Osteoblast (primary cell): ENCODE measurements around the gene ZNF655. TPM values are rescaled to one million over a fixed set of nuclear protein-coding genes. Genes with fewer than 3 reads are reported as not detected.

Experiments
- DNase-seq: peaks from one replicate; pipeline ENCODE4 v3.0.0; 2011; ENCODE audit warnings: low spot score, mixed read lengths; ENCODE audit not compliant: insufficient read length; ENCODE audit errors: missing footprints
- H2AFZ ChIP-seq: 2 replicates; pipeline ENCODE4 v1.6.0; 2011; ENCODE audit warnings: mild to moderate bottlenecking, low read length
- H3K27ac ChIP-seq: 2 replicates; pipeline ENCODE4 v1.5.1; 2011; ENCODE audit warnings: mild to moderate bottlenecking, low read depth, low read length, moderate library complexity
- H3K27me3 ChIP-seq: 2 replicates; pipeline ENCODE4 v1.6.0; 2012; ENCODE audit warnings: mild to moderate bottlenecking, control low read depth, inconsistent platforms, low read length, moderate library complexity; ENCODE audit not compliant: insufficient read depth
- H3K36me3 ChIP-seq: 2 replicates; pipeline ENCODE4 v1.5.1; 2011; ENCODE audit warnings: mild to moderate bottlenecking, low read length, control low read depth, moderate library complexity; ENCODE audit not compliant: insufficient read depth
- H3K4me1 ChIP-seq: 2 replicates; pipeline ENCODE4 v1.5.1; 2011; ENCODE audit warnings: mild to moderate bottlenecking, low read length, control low read depth, moderate library complexity; ENCODE audit not compliant: insufficient read depth
- H3K4me2 ChIP-seq: 2 replicates; pipeline ENCODE4 v1.6.0; 2011; ENCODE audit warnings: mild to moderate bottlenecking, low read length; ENCODE audit not compliant: insufficient read depth
- H3K4me3 ChIP-seq: fragments of 200-600 bp; sonication (generic); 3 replicates; pipeline ENCODE4 v1.5.1; 2012; ENCODE audit warnings: mild to moderate bottlenecking, low read length, inconsistent platforms; ENCODE audit not compliant: insufficient read depth
- H3K79me2 ChIP-seq: 2 replicates; pipeline ENCODE4 v1.6.0; 2012; ENCODE audit warnings: mild to moderate bottlenecking, low read length, control low read depth, inconsistent platforms; ENCODE audit not compliant: insufficient read depth
- H3K9me3 ChIP-seq: 2 replicates; pipeline ENCODE4 v1.5.1; 2011; ENCODE audit warnings: low read depth, low read length, control low read depth
- H4K20me1 ChIP-seq: 2 replicates; pipeline ENCODE4 v1.6.0; 2012; ENCODE audit warnings: mild to moderate bottlenecking, low read length, control low read depth; ENCODE audit not compliant: insufficient read depth
- CTCF ChIP-seq: IDR thresholded peaks from 2 replicates; pipeline ENCODE4 v1.5.1; 2011; ENCODE audit warnings: mild to moderate bottlenecking, low read depth, low read length, moderate library complexity; ENCODE audit errors: extremely low read depth
- total RNA-seq: library from RNA; depleted of rRNA; stranded (reverse); fragments of >200 nt; gene quantifications from 2 replicates; pipeline ENCODE4 v1.2.3, GENCODE V29; 2012

Gene ZNF655
- total RNA-seq, 1 donor = 76.7 TPM

- Histone ChIP-seq H3K9me3 (no peaks in the 10 kb centered on the region), H4K20me1 (no peaks in the 10 kb centered on the region), H3K79me2 (no peaks in the 10 kb centered on the region), H3K27me3 (no peaks in the 10 kb centered on the region), H3K27ac (no peak overlapping the region), H3K4me2 (no peak overlapping the region), H2AFZ (no peak overlapping the region), H3K4me3 (no peak overlapping the region), H3K4me1 (no peaks in the 10 kb centered on the region), H3K36me3 (no peaks in the 10 kb centered on the region)
- DNase-seq = no peak
- no peak for TF ChIP-seq CTCF
Observed at GRCh38 chr7:99596408-99596955, 38.0 kb downstream of the ZNF655 start.

DNA sequence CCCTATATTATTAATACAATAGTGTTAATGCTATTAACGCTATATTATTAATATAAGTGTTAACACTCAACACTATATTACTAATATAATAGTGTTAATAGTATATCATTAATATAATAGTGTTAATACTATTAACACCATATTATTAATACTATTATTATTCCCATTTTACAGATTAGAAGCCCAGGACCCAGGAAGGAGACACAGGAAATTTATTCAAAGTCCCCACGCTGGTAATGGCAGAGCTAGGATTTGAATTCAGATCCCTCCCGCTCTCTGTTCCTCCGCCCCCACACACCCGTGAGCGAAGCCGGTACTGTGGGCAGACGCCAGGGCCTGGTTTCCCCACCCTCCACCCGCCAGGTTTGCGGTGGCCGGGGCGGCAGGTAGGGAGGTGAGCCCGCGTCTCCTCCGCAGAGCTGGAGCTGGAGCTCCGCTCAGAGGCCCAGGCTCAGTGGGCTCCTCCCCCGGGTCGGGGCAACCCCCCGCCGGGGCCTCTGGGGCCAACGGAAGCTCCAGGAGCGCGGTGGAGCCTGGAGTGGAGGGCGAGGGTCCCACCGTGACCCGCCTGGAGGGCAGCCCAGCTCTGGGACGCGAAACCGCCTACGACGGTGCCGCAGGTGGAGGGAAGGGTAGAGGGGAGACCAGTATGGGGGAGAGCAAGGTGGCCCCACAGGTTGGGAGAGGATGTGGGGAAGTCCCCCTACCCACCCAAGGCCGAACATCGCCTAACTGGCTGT is 39.5 kb downstream of the ZNF655 start, which contains the start of gene TMEM225B:
Gene TMEM225B (plus strand): TSS at position 506 of the 740 bp plus-strand sequence. CDS start 6,122 bp downstream, outside the sequence.
- no peak within 1 kb of the TSS for H3K4me2 ChIP-seq
- H3K9me3 ChIP-seq = no peaks in the 10 kb centered on the region
- H3K4me3 ChIP-seq = no peak within 1 kb of the TSS
- H3K79me2 ChIP-seq = no peaks in the 10 kb centered on the region
- H3K4me1 ChIP-seq = no peaks in the 10 kb centered on the region
- DNase-seq = no peak
- H4K20me1 ChIP-seq = no peaks in the 10 kb centered on the region
- H3K27me3 ChIP-seq = no peaks in the 10 kb centered on the region
- H2AFZ ChIP-seq = no peak within 1 kb of the TSS
- no peak within 1 kb of the TSS for H3K27ac ChIP-seq
- no peak for TF ChIP-seq CTCF
- H3K36me3 ChIP-seq = no peaks in the 10 kb centered on the region

- no peak for TF ChIP-seq CTCF
- Histone ChIP-seq H3K4me1 (no peaks in the 10 kb centered on the region), H3K27me3 (no peaks in the 10 kb centered on the region), H3K4me3 (no peak overlapping the region), H3K9me3 (no peaks in the 10 kb centered on the region), H4K20me1 (no peaks in the 10 kb centered on the region), H2AFZ (no peak overlapping the region), H3K79me2 (no peaks in the 10 kb centered on the region), H3K27ac (no peak overlapping the region), H3K4me2 (no peak overlapping the region), H3K36me3 (no peaks in the 10 kb centered on the region)
- no peak for DNase-seq
Observed at GRCh38 chr7:99599836-99600235, 41.4 kb downstream of the ZNF655 start.

GRCh38 chr7:99601656-99602310 is 43.3 kb downstream of the ZNF655 start:
- H3K4me1 ChIP-seq = no peaks in the 10 kb centered on the region
- H4K20me1 ChIP-seq = no peaks in the 10 kb centered on the region
- H3K79me2 ChIP-seq = no peaks in the 10 kb centered on the region
- H2AFZ ChIP-seq = no peak overlapping the region
- H3K27ac ChIP-seq = no peak overlapping the region
- no peak overlapping the region for H3K4me3 ChIP-seq
- H3K36me3 ChIP-seq = no peaks in the 10 kb centered on the region
- H3K4me2 ChIP-seq = no peak overlapping the region
- H3K27me3 ChIP-seq = no peaks in the 10 kb centered on the region
- H3K9me3 ChIP-seq = no peaks in the 10 kb centered on the region
- no peak for TF ChIP-seq CTCF
- no peak for DNase-seq
